K562 (cell line): Measurements from ENCODE around the gene BTBD3. TPM values are rescaled to one million over a fixed set of nuclear protein-coding genes. Genes with fewer than 3 reads are reported as not detected.

Experiments
- ATAC-seq: fragments of 200-7000 bp; cut with Tn5 transposase; 3 replicates; pipeline ENCODE4 v1.9.1; 2020; ENCODE audit warnings: moderate library complexity
- BruUV-seq: library from RNA; stranded (reverse); fragments of 400-500 nt; replicated peaks from 2 replicates; lab custom pipeline; 2021; lab: Mats Ljungman, UMichigan
- CTCF ChIA-PET: fragments of 300-600 bp; formaldehyde crosslinking; extraction: SDS; loops from one replicate; lab custom pipeline; 2021; ENCODE audit warnings: low intra/inter-chr PET ratio; lab: Yijun Ruan, JAX
- POLR2A ChIA-PET: fragments of 300-600, 350-650 bp; sonication (Branson Sonifier 250); formaldehyde crosslinking; extraction: SDS; loops from one replicate; lab custom pipeline; 2021; ENCODE audit warnings: antibody characterized with exemption, inconsistent platforms; lab: Yijun Ruan, JAX
- DNase-seq, 4 experiments: peaks; one replicate each; pipeline versions ENCODE4 v3.0.0 to v3.0.0-alpha.2; 2011 to 2018; ENCODE audit warnings: low spot score in 3 of 4, mixed read lengths in 3 of 4; ENCODE audit errors: extremely low read depth in 1 of 4
- FAIRE-seq: peaks from 2 replicates; lab custom pipeline; 2011; peaks lifted over from hg19 to GRCh38; lab: Jason Lieb, UNC
- H2AFZ ChIP-seq: 2 replicates; pipeline ENCODE4 v1.6.0; 2011; ENCODE audit warnings: low read depth, low read length, control low read depth, inconsistent platforms
- H3K27ac ChIP-seq: fragments of 200-600 bp; 3 replicates; pipeline ENCODE4 v1.8.0; 2011; ENCODE audit warnings: low read depth, mild to moderate bottlenecking, control low read depth, inconsistent platforms, low read length, moderate library complexity, mixed read lengths; ENCODE audit errors: extremely low read depth
- H3K27me3 ChIP-seq, 2 experiments: fragments of 300-600 bp in 1 of 2; 2 replicates in 1 of 2; 3 replicates in 1 of 2; pipeline versions ENCODE4 v1.6.0 to v1.8.0; 2011; ENCODE audit warnings: inconsistent platforms in 2 of 2, low read length in 2 of 2, mild to moderate bottlenecking in 1 of 2, mixed read lengths in 1 of 2, moderate library complexity in 1 of 2; ENCODE audit not compliant: control insufficient read depth in 2 of 2, insufficient read depth in 2 of 2
- H3K36me3 ChIP-seq: fragments of 300-600 bp; 3 replicates; pipeline ENCODE4 v1.8.0; 2011; ENCODE audit warnings: mild to moderate bottlenecking, low read length, inconsistent platforms; ENCODE audit not compliant: control insufficient read depth, insufficient read depth
- H3K4me1 ChIP-seq, 2 experiments: fragments of 200-600 bp in 1 of 2; replicated peaks in 1 of 2; 2 replicates in 1 of 2; 3 replicates in 1 of 2; pipeline versions ENCODE4 v1.5.1 to v1.8.0; 2011; ENCODE audit warnings: inconsistent platforms in 2 of 2, low read length in 2 of 2, mild to moderate bottlenecking in 1 of 2, mixed read lengths in 1 of 2, moderate library complexity in 1 of 2; ENCODE audit not compliant: control insufficient read depth in 2 of 2, insufficient read depth in 2 of 2
- H3K4me2 ChIP-seq: 2 replicates; pipeline ENCODE4 v1.6.1; 2011; ENCODE audit warnings: low read length, control low read depth, inconsistent platforms, mixed read lengths; ENCODE audit not compliant: insufficient read depth
- H3K4me3 ChIP-seq: fragments of 200-600 bp; sonication (generic), shearing (Covaris generic); 2 replicates; pipeline ENCODE4 v1.5.1; 2016; ENCODE audit warnings: control low read depth, inconsistent platforms
- H3K79me2 ChIP-seq: fragments of 200-600 bp; 3 replicates; pipeline ENCODE4 v1.8.0; 2011; ENCODE audit warnings: low read length, inconsistent platforms; ENCODE audit not compliant: control insufficient read depth, insufficient read depth
- H3K9ac ChIP-seq, 2 experiments: 2 replicates each; pipeline versions ENCODE4 v1.6.0 to v1.6.1; 2011; ENCODE audit warnings: low read depth in 2 of 2, low read length in 2 of 2, control low read depth in 1 of 2, inconsistent platforms in 1 of 2, mild to moderate bottlenecking in 1 of 2, mixed read lengths in 1 of 2; ENCODE audit not compliant: insufficient read depth in 1 of 2
- H3K9me1 ChIP-seq: one replicate; pipeline ENCODE4 v1.6.0; 2011; ENCODE audit warnings: inconsistent platforms, mild to moderate bottlenecking, low read length, moderate library complexity; ENCODE audit not compliant: control insufficient read depth, insufficient read depth
- H3K9me3 ChIP-seq: replicated peaks from 2 replicates; pipeline ENCODE4 v1.5.1; 2011; ENCODE audit warnings: low read depth, low read length, inconsistent platforms; ENCODE audit not compliant: control insufficient read depth, insufficient read depth
- H4K20me1 ChIP-seq: replicated peaks from 2 replicates; pipeline ENCODE4 v1.6.1; 2011; ENCODE audit warnings: low read length, inconsistent platforms, mixed read lengths; ENCODE audit not compliant: control insufficient read depth, insufficient read depth
- CBX5 ChIP-seq: IDR thresholded peaks from 2 replicates; pipeline ENCODE4 v1.6.1; 2014; ENCODE audit warnings: low read depth, borderline replicate concordance
- CHD2 ChIP-seq: IDR thresholded peaks from 2 replicates; pipeline ENCODE4 v1.6.1; 2011; ENCODE audit warnings: low read depth, low read length
- PHB ChIP-seq: fragments of 250-450 bp; sonication (Bioruptor Pico); IDR thresholded peaks from 2 replicates; pipeline ENCODE4 v1.5.0; 2021
- RBM34 ChIP-seq: fragments of 200-400 bp; formaldehyde crosslinking; IDR thresholded peaks from 2 replicates; pipeline ENCODE4 v1.6.1; 2018; ENCODE audit warnings: low read length, borderline replicate concordance; ENCODE audit not compliant: insufficient read depth
- XRCC4 ChIP-seq: IDR thresholded peaks from one replicate; pipeline ENCODE4 v1.6.1; 2011; ENCODE audit not compliant: insufficient read depth, insufficient read length; ENCODE audit errors: extremely low read depth
- WGBS: fragments of 100-300 bp; shearing (Covaris generic); methylation state at CpG from one replicate; pipeline ENCODE4 v1.1.6; 2016; ENCODE audit warnings: low coverage, mixed read lengths; ENCODE audit not compliant: insufficient coverage; ENCODE audit errors: missing lambda C conversion rate; 5-methylcytosine and 5-hydroxymethylcytosine counted together
- in situ Hi-C: fragments of 300-500 bp; cut with MboI; formaldehyde crosslinking; loops from 4 replicates; pipeline ENCODE4 v1.15.0; 2018; ENCODE audit warnings: inconsistent platforms, mixed read lengths
- intact Hi-C: fragments of 100-400 bp; cut with micrococcal nuclease; formaldehyde crosslinking; loops from 2 replicates; pipeline ENCODE4 v1.14.2; 2022
- polyA plus RNA-seq, 8 experiments: library from polyadenylated mRNA; depleted of rRNA in 4 of 8; stranded (reverse) in 5 of 8; unstranded in 3 of 8; fragments of >200 nt; fragmentation: Nextera tagmentation in 2 of 8; fragmentation: Illumina TruSeq in 1 of 8; extraction: Ambion mirVana in 2 of 8; extraction: Trizol in 1 of 8; gene quantifications; 2 replicates each; pipeline versions ENCODE4 v1.2.1 to v1.2.3, GENCODE V29; 2011 to 2014; ENCODE audit warnings: inconsistent platforms in 1 of 8, missing spikeins in 1 of 8
- total RNA-seq, 7 experiments: library from RNA; depleted of rRNA in 6 of 7; stranded (reverse); fragments of >200 nt in 6 of 7; fragmentation: Illumina TruSeq in 2 of 7; extraction: Trizol in 2 of 7; gene quantifications; 2 replicates each; pipeline versions ENCODE4 v1.2.1 to v1.2.3, GENCODE V29; 2011 to 2021; ENCODE audit warnings: low replicate concordance in 1 of 7
- TF ChIP-seq, protein P1 (sequence below): fragments of 450-650 bp; formaldehyde crosslinking; IDR thresholded peaks from 2 replicates; pipeline ENCODE4 v1.4.0; 2020; ENCODE audit warnings: mild to moderate bottlenecking, mixed read lengths
- TF ChIP-seq, protein P2 (sequence below), 2 experiments: fragments of 450-650 bp in 1 of 2; IDR thresholded peaks; 2 replicates each; pipeline ENCODE4 v1.6.1; 2011 to 2017; ENCODE audit warnings: low read depth in 2 of 2, antibody characterized with exemption in 1 of 2, borderline replicate concordance in 1 of 2, low read length in 1 of 2, mild to moderate bottlenecking in 1 of 2, mixed read lengths in 1 of 2; ENCODE audit not compliant: control insufficient read depth in 1 of 2

The BTBD3 gene
- total and polyA plus RNA-seq, 9 of the 15 experiments (the other 6 are each of a cell fraction or from before 2014, with no cell fraction given): 1.8 to 11.4 (median 6.4) TPM

DNA sequence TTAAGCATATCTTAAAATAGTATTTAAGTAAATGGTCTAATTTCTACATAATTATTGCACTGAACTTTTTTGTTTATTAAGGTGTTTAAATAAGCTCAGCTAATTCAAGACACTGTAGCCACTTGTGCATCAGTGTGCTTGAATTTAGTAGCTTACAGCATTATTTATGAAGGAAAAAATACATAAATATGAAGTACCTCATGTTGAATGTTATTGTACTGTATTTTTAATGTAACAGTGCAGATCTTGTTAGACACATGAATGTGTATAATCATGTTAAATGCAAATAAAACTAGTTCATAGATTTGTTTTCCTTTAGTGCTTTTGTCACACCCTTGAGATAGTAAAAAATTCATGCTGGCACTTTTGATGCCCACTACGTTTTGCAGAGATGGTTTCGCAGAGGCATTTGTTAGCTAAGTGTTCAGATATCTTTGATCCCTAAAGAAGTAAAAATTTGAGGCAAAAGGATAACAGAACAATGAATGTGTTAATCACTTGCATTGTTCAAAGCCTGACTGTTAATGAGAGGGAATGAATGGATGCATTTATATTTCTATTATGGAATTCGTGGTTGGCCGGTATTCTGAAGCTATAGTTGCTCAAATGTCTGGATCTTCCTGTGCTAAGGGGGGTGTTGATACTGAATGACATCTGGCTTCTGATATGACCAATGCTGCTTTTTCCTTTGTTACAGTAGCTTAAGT, 8.8 kb downstream of the BTBD3 start:
- POLR2A ChIA-PET: no interaction called here
- ATAC-seq (no peak), DNase-seq (no peak), FAIRE-seq (no peak)
- TF ChIP-seq, protein P1, sequence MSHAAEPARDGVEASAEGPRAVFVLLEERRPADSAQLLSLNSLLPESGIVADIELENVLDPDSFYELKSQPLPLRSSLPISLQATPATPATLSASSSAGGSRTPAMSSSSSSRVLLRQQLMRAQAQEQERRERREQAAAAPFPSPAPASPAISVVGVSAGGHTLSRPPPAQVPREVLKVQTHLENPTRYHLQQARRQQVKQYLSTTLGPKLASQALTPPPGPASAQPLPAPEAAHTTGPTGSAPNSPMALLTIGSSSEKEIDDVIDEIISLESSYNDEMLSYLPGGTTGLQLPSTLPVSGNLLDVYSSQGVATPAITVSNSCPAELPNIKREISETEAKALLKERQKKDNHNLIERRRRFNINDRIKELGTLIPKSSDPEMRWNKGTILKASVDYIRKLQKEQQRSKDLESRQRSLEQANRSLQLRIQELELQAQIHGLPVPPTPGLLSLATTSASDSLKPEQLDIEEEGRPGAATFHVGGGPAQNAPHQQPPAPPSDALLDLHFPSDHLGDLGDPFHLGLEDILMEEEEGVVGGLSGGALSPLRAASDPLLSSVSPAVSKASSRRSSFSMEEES (CRISPR knock-in tag): no peak
- TF ChIP-seq, protein P2, sequence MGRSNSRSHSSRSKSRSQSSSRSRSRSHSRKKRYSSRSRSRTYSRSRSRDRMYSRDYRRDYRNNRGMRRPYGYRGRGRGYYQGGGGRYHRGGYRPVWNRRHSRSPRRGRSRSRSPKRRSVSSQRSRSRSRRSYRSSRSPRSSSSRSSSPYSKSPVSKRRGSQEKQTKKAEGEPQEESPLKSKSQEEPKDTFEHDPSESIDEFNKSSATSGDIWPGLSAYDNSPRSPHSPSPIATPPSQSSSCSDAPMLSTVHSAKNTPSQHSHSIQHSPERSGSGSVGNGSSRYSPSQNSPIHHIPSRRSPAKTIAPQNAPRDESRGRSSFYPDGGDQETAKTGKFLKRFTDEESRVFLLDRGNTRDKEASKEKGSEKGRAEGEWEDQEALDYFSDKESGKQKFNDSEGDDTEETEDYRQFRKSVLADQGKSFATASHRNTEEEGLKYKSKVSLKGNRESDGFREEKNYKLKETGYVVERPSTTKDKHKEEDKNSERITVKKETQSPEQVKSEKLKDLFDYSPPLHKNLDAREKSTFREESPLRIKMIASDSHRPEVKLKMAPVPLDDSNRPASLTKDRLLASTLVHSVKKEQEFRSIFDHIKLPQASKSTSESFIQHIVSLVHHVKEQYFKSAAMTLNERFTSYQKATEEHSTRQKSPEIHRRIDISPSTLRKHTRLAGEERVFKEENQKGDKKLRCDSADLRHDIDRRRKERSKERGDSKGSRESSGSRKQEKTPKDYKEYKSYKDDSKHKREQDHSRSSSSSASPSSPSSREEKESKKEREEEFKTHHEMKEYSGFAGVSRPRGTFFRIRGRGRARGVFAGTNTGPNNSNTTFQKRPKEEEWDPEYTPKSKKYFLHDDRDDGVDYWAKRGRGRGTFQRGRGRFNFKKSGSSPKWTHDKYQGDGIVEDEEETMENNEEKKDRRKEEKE (IDR thresholded peaks at IDR 0.05; ENCODE audit: borderline replicate concordance in 1 of 2, control insufficient read depth in 1 of 2, low read depth in 2 of 2, low read length in 1 of 2): no peak
- no peak for TF ChIP-seq CBX5
- no peak for TF ChIP-seq XRCC4
- TF ChIP-seq PHB: no peak
- no peak for TF ChIP-seq CHD2
- no peak for TF ChIP-seq RBM34
- Histone ChIP-seq H3K4me3 (no peak overlapping the region), H3K36me3 (no peaks in the 10 kb centered on the region), H3K27me3 (no peaks in the 10 kb centered on the region), H3K9me1 (no peaks in the 10 kb centered on the region), H3K4me2 (no peak overlapping the region), H3K4me1 (no peaks in the 10 kb centered on the region), H3K27ac (no peak overlapping the region), H3K9me3 (no peaks in the 10 kb centered on the region), H3K79me2 (no peaks in the 10 kb centered on the region), H2AFZ (no peak overlapping the region), H3K9ac (no peak overlapping the region), H4K20me1 (no peaks in the 10 kb centered on the region)
- WGBS: 26% methylated on average over 4 of the region's 4 CpGs
- intact Hi-C loops: no loop called here
- in situ Hi-C loops: no loop called here
- no TSS peak for BruUV-seq
- CTCF ChIA-PET: no interaction called here
